ENCODE measurements around the gene MGRN1.

The MGRN1 gene

DNA sequence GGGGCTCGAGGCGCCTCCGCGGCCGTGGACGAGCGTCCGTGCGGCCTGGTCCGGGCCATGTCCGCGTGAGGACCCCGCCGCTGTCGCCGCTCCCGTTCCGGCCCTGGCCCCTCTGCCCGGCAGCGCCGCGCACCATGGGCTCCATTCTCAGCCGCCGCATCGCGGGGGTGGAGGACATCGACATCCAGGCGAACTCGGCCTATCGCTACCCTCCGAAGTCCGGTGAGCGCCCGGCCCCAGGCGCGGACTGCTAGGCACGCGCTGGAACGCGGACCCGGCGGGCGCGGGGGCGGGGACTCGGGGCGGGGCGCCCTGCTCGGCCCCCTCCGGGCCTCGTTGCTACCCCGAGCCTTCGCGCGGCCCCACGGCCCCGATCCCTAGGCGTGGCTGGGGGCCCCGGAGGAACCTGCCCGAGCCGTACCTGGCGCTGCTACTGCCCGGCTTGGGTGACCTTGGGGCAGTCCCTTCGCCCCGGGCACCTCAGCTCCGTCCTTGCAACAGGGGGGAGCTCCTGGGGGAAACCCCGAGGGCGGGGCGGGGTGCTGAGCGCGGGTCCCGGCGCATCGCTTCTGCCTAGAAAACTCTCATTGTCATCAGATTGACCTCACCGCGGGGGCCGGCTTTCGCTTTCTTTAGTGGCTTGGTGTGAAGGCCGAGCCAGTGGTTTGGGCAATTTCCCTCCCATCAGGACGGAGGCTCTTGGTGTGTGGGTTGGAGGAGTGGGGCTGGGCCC, 367 bp downstream of the MGRN1 start:
- DNase-seq = peak; percentile 74 to 90

DNA sequence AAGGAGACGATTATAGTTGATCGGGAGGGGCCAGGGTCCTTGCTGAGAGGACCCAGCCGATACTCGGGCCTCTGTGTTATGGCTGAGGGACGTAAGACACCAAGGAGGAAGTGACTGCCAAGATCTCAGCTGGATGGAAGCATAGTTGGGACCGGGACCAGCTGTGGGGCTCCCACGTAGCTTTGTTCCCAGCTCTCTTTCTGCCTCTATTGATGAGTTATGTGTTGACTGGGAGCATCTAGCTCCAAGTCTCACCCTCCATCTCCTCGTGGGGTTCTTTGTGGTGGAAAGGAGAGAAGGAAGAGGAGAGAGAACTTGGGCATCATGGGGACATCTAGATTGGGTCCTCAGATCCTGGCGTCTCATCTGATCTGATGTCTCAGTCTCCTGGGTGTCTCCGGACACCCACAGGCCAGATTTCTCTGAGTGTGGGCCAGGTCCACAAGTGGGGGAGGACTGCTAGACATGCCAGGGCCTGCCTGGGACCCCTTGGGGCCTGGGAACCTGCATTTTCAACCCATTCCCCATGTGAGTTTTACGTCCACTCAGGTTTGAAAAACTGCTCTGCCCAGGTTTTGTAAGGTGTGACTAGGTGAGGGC, 1.0 kb downstream of the MGRN1 start:
- DNase-seq = no peak

DNA sequence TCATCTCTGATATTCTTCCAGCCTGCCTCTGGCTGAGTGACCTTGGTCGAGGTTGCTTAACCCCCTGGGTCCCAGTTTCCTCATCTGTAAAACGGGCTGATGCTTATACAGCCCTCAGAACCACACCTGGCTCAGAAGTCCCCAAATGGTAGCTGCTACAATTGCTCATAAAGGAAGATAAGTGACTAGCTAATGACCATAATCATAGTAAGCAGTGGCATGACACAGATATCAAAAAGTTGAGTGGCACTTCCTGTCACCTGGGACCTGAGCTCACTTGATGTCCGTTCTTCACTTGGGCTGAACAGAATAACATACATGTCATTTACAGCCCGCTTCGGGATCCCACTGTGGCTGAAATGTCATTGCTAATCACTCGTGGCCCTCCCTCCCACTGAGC, 1.8 kb downstream of the MGRN1 start:
- no peak for DNase-seq

DNA sequence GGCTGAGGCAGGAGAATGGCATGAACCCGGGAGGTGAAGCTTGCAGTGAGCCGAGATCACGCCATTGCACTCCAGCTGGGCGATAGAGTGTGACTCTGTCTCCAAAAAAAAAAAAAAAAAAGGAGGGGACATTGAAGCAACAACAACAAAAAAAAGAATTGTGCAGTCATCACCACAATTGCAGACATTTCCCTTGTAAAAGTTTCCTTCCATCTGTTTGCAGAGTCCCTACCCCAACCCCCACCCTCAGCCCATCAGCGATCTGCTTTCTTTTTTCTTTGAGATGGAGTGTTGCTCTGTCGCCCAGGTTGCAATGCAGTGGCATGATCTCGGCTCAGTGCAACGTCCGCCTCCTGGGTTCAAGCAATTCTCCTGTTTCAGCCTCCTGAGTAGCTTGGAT, 3.7 kb downstream of the MGRN1 start:
- no peak for DNase-seq

DNA sequence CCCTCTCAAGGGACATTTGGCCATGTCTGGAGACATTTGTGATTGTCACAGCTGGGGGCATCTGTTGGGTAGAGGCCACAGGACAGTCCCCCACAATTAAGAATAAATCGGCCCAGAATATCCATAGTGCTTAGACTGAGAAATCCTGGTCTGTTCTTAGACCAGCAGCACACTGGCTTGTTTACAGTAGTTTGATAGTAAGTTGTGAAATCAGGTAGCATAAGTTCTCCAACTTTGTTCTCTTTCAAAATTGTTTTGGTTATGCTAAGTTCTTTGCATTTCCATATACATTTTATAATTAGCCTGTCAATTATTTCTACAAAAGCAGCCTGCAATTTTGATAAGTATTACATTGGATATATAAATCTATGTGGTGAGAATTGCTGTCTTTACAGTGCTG, 6.8 kb downstream of the MGRN1 start:
- DNase-seq = no peak

DNA sequence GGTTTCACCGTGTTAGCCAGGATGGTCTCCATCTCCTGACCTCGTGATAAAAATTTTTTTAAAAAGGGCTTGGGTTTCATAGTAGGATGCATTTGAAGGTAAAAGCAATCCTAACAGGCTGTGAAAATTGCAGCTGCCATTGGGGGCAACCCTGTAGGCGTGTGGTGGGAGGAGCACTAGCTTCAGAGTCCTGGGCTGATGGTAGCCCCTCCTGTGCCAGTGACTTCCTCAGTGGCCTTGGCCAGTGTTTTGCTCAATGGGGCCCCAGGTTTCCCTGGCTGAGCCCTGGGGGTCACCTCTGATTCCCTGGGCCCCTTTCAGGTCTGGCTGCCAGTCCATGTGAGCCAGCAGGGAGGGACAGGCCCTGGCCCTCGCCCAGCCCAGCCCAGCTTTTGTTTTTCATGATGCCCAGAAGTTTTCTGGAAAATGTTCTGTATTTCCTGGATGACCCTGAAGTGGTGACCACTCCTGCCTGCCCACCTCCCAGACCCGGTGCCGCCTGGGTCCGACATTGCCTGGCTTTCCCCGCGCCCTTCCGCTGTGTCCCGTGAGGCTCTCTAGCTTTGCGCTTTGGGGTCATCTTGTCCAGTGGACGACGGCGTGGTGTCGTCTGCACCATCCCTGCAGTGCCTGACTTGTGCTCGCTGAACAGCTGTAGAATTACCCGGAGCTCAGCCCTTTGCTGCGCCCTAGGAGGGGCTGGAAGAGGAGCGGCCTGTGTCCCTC, 9.4 kb downstream of the MGRN1 start:
- DNase-seq = no peak

DNA sequence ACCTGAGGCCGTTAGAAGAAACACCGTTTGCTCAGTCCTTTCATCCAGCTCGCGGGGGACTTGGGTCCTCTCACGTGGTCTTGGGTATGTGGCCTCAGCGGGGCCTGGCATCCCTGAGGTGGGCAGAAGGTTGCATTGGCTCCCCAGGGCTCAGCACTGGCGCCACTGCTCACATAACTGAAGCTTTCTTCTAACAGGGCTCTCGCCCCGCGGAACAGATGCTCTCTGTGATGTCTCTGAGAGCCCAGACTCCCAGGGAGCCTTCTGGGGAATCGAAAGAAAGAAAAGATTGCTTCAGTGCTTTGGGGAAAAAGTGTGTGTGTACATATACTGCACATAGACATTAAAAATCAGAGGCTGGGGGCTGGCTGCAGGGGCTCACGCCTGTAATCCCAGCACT, 10.1 kb downstream of the MGRN1 start:
- no peak for DNase-seq

DNA sequence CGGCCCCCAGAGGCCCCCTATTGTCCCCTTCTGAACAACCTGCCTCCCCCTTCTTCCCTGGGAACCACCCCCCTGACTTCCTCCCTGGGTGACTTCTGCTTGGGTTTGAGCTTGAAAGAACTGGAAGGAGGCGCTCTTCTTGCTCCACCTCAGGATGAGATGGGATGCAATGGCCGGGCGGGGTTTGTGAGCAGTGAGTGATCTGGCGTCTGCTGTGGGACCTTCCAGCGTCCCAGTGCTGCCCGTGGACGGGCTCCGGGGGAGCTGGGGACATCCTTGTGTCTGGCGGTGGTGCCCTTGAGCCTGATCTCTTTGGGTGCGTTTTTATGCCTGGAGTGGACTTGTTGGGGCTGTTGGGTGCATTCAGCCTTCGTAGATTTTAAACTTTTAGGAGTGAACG, 11.6 kb downstream of the MGRN1 start:
- DNase-seq = no peak

DNA sequence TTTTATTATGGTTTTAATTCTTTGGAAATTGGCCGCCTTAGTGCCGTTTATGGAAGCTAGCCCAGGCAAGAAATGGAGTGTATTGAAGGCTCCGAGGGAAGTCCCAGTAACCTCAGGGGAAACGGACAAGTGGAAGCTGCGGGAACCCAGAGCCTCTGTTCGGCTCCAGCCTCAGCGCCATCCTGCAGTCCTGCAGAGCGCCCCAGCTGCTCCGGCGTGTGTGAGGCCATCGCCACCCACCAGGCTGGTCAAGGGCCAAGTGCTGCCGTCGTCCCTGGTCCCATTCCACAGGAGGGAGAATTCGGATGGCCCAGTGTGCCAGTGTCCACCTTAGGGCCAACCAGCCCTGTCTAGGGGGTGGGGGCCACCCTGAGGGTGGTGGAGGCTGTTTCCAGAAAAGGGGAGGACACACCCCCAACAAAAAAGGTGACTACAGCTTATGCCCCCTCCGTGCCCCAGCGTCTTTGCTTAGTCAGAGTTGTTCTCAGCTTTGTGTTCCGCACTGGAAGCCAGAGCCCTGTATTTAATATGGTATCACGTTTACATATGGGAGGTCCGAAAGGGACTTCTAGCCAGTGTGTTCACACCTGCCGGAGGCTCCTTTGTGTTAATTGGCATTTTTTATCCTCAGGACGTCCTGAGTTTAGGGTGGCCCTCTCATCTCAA, 13.0 kb downstream of the MGRN1 start:
- DNase-seq = no peak

DNA sequence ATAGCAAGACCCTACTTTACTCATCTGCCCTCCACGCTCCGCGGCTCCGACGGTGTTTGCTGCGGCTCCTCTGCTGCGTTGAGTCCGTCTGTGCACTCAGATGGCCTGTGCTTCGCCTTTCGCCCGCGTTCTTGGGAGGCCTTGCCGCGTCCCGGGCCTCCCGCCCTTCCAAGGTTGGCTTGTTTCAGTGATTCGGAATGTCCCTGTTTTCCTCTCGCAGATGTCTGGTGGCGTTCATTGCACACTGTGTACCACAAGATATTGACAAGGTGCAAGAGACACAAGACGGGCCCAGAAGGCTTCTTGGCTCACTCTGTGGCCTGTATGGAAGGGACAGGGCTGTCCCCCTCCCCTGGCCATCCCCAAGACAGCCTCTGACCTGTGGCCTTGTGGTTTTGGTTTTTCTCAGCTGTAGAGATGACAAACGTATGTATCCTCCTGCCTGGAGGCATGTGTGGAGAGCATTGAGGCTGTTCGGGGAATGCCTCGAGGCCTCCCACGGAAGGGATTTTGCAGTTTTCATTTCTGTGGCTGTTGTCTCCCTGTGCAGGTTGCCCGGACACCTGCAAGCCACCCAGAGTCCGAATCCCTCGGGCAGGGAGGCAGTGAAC, 15.4 kb downstream of the MGRN1 start:
- DNase-seq = no peak

DNA sequence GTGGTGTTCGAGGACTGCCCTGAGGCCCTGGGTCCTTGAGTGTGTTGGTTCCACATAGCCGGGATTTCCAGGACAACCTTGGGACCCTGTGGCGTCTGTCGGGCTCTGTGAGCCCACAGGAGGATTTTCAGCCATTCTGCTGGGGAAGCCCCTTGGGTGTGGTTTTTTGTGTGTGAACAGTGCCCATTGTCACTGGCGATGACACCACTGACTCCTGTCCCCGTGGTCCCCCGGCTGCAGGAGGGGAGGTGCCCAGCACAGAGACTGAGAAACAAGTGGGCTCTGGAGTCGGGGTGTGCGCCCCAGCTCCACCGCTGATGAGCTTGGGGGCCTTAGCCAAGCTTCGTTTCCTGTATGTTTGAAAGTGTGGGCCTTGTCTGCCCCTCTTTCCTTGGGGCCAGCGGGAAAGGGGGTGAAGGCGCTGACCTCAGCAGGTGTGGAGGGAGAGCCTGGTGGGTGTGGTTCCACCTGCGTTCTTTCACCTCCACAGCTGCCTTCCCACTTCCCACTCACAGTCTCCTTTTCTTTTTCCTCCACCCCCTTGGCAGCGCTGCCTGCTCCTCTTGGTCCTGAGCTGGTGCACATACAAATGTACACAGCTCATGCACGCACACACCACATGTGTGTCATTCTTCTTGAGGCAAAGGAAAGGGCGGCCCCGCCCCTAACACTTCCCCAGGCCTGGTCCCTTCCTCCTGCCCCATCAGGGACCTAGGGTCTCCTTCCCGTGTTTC, 16.1 kb downstream of the MGRN1 start:
- DNase-seq = peak; percentile 23 to 32

DNA sequence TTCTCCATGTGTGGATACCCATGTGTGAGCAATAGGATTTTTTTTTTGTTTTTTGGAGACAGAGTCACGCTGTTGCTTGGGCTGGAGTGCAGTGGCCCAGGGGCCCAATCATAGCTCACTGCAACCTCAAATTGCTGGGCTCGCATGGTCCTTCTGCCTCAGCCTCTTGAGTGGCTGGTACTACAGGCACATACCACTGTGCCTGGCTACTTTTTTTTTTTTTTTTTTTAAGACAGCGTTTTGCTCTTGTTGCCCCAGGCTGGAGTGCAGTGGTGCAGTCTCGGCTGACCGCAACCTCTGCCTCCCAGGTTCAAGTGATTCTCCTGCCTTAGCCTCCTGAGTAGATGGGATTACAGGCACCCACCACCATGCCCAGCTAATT, 16.7 kb downstream of the MGRN1 start:
- no peak for DNase-seq

DNA sequence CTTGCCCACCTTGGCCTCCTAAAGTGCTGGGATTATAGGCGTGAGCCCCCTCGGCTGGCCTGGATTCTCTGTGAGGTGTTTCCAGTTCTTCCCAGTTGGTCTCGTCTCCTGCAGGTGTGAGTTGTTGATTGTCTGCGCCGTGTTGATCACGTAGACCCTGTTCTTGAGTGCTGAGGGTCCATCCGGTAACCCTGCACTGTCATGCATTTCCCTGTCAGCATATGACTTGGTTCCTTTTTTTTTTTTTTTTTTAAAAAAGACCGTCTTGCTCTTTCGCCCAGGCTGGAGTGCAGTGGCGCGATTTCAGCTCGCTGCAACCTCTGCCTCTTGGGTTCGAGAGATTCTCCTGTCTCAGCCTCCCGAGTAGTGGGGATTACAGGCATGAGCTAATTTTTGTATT, 17.3 kb downstream of the MGRN1 start:
- DNase-seq = peak; percentile 50 to 53

DNA sequence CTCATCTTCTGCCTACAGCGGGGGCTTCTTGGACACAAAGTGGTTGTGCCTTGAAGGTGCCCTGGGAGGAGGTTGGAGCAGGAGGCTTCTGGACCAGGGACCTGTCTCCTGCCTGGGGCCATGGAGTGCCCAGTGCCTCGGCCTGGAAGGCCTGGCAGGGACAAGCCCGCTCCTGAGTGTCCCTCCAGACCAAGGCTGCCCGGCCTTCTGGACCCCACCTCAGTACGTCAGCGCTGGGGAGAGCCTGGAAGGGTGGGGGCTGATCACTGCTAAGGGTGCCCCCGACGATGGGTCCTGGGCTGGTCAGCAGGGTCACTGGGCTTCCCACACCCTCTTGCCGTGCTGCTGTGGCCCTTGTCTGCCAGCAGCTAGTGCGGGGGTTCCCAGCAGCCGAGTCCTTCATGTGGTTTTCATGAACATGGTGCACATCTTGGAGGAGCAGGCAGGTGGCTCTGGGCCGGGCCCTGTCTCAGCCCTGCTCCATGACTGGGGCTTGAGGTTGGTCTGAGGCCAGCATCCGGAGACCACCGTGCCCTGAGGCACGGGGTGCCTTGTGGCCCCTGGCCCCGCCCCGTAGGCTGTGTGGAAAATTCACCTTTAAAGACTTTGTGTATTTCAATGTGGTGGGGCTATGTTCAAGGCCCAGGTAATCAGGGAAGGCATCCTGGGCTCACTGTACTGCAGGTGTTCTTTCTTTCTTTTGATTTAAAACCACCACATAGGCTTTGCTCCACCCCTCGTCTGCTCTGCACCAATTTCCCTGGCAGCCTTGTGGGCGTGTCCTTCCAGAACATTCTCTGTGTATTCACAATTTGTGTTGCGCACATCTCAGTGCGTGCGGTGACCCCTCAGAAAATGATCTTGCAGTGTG, 22.4 kb downstream of the MGRN1 start:
- no peak for DNase-seq

DNA sequence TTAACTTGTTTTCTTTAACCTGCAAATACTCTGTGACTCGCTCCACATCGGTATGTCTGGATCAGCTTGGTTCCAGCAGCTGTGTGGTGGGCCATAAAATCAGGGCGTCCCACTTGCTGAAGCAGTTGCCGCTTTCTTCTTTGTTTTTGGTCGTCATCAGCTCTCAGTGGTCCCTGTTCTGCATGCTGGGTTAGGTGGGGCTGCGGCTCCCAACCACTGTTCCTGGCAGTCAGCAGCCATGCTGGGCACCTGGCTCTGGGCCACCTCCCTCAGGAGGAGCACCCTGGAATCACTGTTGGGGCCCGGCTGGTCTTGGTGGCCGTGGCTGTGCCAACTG, 23.0 kb downstream of the MGRN1 start:
- DNase-seq = no peak

DNA sequence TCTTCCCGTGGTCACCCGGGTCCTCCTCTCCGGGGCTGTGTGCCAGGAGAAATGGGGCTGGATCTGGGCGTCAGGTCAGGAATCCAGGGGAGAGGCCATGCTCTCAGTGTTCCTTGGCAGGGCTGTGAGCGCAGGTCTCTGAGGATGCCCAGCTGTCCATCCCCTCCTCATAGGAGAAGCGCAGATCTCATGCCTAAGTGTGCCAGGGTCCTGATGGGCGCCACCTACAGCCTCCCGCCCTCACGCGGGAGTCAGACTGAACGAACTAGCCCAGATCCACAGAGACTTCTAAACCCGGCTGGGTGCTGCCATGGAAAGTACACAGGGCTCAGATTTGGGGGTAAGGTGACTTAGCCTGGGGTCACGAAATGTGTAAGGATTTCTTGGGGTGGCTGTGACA, 24.3 kb downstream of the MGRN1 start:
- DNase-seq = no peak

DNA sequence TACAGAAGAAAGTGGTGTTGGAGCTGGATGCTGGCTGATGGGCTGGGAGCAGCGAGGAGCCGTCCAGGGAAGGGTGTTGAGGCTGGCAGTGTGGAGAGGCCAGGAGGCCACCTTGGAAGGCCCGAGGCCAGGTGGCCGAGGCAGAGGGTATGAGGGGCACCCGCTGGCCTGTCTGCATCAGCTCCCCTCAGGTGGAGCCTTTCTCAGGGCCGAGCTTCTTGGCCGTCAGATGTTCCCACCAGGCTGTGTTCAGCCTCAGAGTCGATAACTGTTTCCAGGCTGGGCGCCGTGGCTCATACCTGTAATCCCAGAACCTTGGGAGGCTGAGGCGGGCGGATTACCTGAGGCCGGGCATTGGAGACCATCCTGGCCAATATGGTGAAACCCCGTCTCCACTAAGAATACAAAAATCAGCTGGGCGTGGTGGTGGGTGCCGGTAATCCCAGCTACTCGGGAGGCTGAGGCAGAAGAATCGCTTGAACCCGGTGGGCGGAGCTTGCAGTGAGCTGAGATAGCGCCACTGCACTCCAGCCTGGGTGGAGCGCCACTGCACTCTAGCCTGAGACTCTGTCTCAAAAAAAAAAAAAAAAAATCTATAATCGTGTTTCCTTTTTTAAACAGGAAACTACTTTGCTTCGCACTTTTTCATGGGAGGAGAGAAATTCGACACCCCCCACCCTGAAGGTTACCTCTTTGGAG, 25.3 kb downstream of the MGRN1 start:
- no peak for DNase-seq

DNA sequence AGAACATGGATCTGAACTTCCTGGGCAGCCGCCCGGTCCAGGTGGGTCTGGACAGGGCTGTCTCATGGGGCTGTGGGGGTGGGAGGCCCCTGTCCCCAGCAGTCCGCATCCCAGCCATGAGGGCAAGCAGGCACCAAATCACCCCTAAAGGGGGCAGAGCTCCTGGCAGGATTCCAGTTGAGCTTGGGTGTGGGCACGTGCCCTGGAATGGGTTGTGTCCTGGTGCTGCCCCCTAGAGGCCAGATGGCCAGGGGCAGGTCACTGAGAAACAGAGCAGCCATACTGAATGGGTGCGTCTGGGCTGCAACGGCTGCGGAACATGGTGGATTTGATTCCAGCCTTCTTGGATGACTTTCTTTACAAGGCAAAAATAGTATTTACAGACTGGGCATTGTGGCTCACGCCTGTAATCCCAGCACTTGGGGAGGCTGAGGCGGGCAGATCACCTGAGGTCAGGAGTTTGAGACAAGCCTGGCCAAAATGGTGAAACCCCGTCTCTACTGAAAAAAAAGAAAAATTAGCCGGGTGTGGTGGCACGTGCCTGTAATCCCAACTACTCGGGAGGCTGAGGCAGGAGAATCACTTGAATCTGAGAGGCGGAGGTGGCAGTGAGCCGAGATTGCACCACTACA, 25.9 kb downstream of the MGRN1 start:
- peak; percentile 71 to 78 for DNase-seq

DNA sequence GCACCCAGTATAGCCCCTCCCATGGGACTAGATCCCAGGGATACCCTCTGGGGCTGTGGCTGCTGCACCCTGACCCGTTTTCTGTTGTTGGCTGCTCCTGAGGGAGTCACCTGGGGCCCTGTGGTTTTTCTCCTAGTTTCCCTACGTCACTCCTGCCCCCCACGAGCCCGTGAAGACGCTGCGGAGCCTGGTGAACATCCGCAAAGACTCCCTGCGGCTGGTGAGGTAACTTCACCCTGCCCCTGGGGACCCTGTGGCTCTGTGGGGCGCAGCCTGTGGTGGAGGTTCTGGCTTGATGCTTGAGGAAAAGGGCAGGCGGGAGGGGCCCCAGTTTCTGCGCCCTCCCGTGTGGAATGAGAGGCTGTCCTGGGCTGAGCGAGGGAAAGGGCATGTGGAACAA, 27.2 kb downstream of the MGRN1 start:
- DNase-seq = no peak

DNA sequence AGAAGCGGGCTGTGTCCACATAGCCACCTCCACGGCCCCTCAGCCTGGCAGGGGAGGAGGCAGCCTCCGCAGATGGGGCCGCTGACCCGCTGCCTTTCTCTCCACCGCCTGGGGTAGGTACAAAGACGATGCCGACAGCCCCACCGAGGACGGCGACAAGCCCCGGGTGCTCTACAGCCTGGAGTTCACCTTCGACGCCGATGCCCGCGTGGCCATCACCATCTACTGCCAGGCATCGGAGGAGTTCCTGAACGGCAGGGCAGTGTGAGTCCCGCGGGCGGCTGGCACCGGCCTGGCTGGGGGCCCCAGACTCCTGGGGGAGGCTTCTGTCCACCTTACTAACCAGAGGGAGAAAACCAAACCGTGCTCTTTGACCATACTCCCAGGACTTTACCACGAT, 27.9 kb downstream of the MGRN1 start:
- no peak for DNase-seq
